GM21825 (cell line): ENCODE results near the gene SURF4.
"Not testable (repeated sequence)": the region's sequence is repeated elsewhere in the genome, so short reads cannot be mapped to it uniquely, and the experiment has no call there.

ENCODE experiments used
- ATAC-seq: cut with Tn5 transposase; IDR thresholded peaks from one replicate; pipeline ENCODE4 v1.9.1; 2021; ENCODE audit warnings: mild to moderate bottlenecking, moderate library complexity; ENCODE audit not compliant: unreplicated experiment

Gene SURF4

GRCh38 chr9:133335924-133336811 lies 39.7 kb downstream of the SURF4 start, which contains the start of gene SURF6:
Gene SURF6 (minus strand): TSS chr9:133336188. CDS start chr9:133336132, 56 bp downstream.
- peak; percentile 75 for ATAC-seq

- ATAC-seq = not testable (repeated sequence)
Measured at GRCh38 chr9:133334888-133335287, 41.0 kb downstream of the SURF4 start.

GRCh38 chr9:133334161-133334560 lies 41.7 kb downstream of the SURF4 start:
- no peak for ATAC-seq

- ATAC-seq = no peak
Measured at GRCh38 chr9:133333566-133333965, 42.3 kb downstream of the SURF4 start.

- ATAC-seq = no peak
Measured at GRCh38 chr9:133333011-133333410, 42.8 kb downstream of the SURF4 start.

GRCh38 chr9:133332381-133332730 lies 43.5 kb downstream of the SURF4 start:
- no peak for ATAC-seq

- no peak for ATAC-seq
Measured at GRCh38 chr9:133331641-133332380, 44.0 kb downstream of the SURF4 start.

GRCh38 chr9:133331221-133331620 lies 44.6 kb downstream of the SURF4 start:
- ATAC-seq = no peak

- not testable (repeated sequence) for ATAC-seq
Measured at GRCh38 chr9:133329306-133330156, 46.3 kb downstream of the SURF4 start.

- ATAC-seq = no peak
Measured at GRCh38 chr9:133327834-133328484, 47.9 kb downstream of the SURF4 start.

GRCh38 chr9:133327021-133327420 lies 48.8 kb downstream of the SURF4 start:
- not testable (repeated sequence) for ATAC-seq

GRCh38 chr9:133323991-133324703 lies 51.7 kb downstream of the SURF4 start:
- no peak for ATAC-seq

- ATAC-seq = no peak
Measured at GRCh38 chr9:133323211-133323610, 52.6 kb downstream of the SURF4 start.

- ATAC-seq = no peak
Measured at GRCh38 chr9:133322701-133323100, 53.2 kb downstream of the SURF4 start.

- ATAC-seq = no peak
Measured at GRCh38 chr9:133321411-133321935, 54.4 kb downstream of the SURF4 start.

GRCh38 chr9:133320421-133320881 lies 55.4 kb downstream of the SURF4 start:
- no peak for ATAC-seq

GRCh38 chr9:133317551-133317950 lies 58.3 kb downstream of the SURF4 start:
- ATAC-seq = not testable (repeated sequence)

GRCh38 chr9:133315997-133316396 lies 59.9 kb downstream of the SURF4 start:
- ATAC-seq = no peak
